H1 (cell line): ENCODE measurements around the gene C3orf20.

Experiments
- BRCA1 ChIP-seq: IDR thresholded peaks from 2 replicates; pipeline ENCODE4 v1.6.1; 2012; ENCODE audit warnings: low read depth, low read length, improper control_type of control experiment
- CBX8 ChIP-seq: fragments of 300-800, 300-1000 bp; sonication (generic); IDR thresholded peaks from 2 replicates; pipeline ENCODE4 v1.7.1; 2016; ENCODE audit warnings: low read depth, low read length, borderline replicate concordance
- CEBPB ChIP-seq: IDR thresholded peaks from 2 replicates; pipeline ENCODE4 v1.6.1; 2012; ENCODE audit warnings: low read depth, low read length
- CTCF ChIP-seq, 3 experiments: IDR thresholded peaks; 1 replicate in 2 of 3; 2 replicates in 1 of 3; pipeline versions ENCODE4 v1.5.1 to v1.6.1; 2011; ENCODE audit warnings: low read length in 3 of 3, mild to moderate bottlenecking in 3 of 3, inconsistent platforms in 2 of 3, low read depth in 1 of 3, moderate library complexity in 1 of 3; ENCODE audit not compliant: insufficient read depth in 1 of 3; ENCODE audit errors: control extremely low read depth in 1 of 3
- EZH2 ChIP-seq: fragments of 200-600 bp; sonication (generic); IDR thresholded peaks from 2 replicates; pipeline ENCODE4 v1.7.1; 2012; ENCODE audit warnings: low read depth, mild to moderate bottlenecking, moderate library complexity, low read length, inconsistent platforms; ENCODE audit not compliant: severe bottlenecking
- GTF2F1 ChIP-seq: IDR thresholded peaks from 2 replicates; pipeline ENCODE4 v1.6.1; 2012; ENCODE audit warnings: low read depth, low read length, improper control_type of control experiment, borderline replicate concordance
- KDM5A ChIP-seq: fragments of 200-600 bp; IDR thresholded peaks from 2 replicates; pipeline ENCODE4 v1.7.1; 2012; ENCODE audit warnings: mild to moderate bottlenecking, low read length, inconsistent platforms, mixed read lengths
- MAX ChIP-seq: IDR thresholded peaks from 2 replicates; pipeline ENCODE4 v1.6.1; 2012; ENCODE audit warnings: inconsistent platforms
- POLR2A ChIP-seq, 2 experiments: IDR thresholded peaks; 1 replicate in 1 of 2; 2 replicates in 1 of 2; pipeline ENCODE4 v1.6.1; 2011; ENCODE audit warnings: low read depth in 2 of 2, low read length in 2 of 2, mild to moderate bottlenecking in 2 of 2; ENCODE audit errors: control extremely low read depth in 1 of 2
- POLR2AphosphoS5 ChIP-seq: IDR thresholded peaks from 2 replicates; pipeline ENCODE4 v1.6.1; 2011; ENCODE audit warnings: low read depth, low read length
- POU5F1 ChIP-seq: IDR thresholded peaks from 2 replicates; pipeline ENCODE4 v1.6.1; 2011; ENCODE audit warnings: low read depth, mild to moderate bottlenecking, low read length, moderate library complexity
- TCF12 ChIP-seq: IDR thresholded peaks from 2 replicates; pipeline ENCODE4 v1.6.1; 2011; ENCODE audit warnings: low read depth, mild to moderate bottlenecking, low read length

GRCh38 chr3:14762701-14763100, 87.8 kb downstream of the C3orf20 start:
- TF ChIP-seq CBX8 (no peak), CTCF (IDR thresholded peaks at IDR 0.05; ENCODE audit: control extremely low read depth in 1 of 3, insufficient read depth in 1 of 3, low read depth in 1 of 3, low read length in 3 of 3) (no peak), EZH2 (no peak), POLR2A (IDR thresholded peaks at IDR 0.05; ENCODE audit: control extremely low read depth in 1 of 2, low read depth in 2 of 2, low read length in 2 of 2) (no peak), POU5F1 (no peak), MAX (no peak), KDM5A (no peak), CEBPB (no peak), BRCA1 (no peak), POLR2AphosphoS5 (no peak), TCF12 (no peak), GTF2F1 (no peak)
